GM19324 (cell line): ENCODE data around the gene CDC5L.

Experiments used
- ATAC-seq: cut with Tn5 transposase; IDR thresholded peaks from one replicate; pipeline ENCODE4 v1.9.1; 2021; ENCODE audit warnings: mild to moderate bottlenecking, moderate library complexity; ENCODE audit not compliant: unreplicated experiment, low FRiP score

Gene CDC5L

GRCh38 chr6:44494011-44494501, 106.5 kb downstream of the CDC5L start:
- ATAC-seq, result no peak

- ATAC-seq, result no peak
Measured at GRCh38 chr6:44495036-44495901, 107.8 kb downstream of the CDC5L start.

DNA sequence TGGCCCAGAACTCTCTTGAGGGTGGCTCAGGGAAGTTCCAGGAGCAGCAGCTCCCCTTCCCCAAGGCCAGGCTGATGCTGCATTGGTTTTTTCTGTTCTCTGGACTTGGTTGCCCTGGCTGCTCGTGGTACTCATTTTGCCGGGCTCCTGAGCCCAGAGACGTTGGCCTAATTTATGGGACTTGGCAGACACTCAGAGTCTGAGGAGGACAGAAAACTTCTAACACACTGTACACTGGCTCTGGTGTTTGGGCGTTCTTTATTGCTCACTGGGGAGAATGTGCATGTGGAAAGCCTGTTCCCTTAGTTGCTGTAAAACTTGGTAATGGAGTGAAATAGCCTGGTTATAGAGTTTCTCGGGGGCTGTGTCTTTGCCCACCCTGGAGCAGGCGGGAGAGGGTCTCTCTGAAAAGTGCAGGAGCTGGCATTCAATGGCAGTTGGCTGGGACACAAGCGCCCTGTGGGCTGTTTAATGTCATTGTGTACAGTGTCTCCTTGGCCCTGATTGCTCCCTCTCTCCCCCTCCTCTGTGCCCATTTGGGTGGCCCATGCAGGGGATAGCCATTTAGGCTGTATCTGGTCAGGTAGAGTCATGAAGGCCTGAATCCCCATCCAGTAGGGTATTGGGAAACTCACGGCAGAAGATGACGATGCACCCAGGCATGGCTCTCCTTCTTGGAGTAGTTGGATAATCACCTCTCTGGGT, 109.3 kb downstream of the CDC5L start:
- ATAC-seq, result no peak

DNA sequence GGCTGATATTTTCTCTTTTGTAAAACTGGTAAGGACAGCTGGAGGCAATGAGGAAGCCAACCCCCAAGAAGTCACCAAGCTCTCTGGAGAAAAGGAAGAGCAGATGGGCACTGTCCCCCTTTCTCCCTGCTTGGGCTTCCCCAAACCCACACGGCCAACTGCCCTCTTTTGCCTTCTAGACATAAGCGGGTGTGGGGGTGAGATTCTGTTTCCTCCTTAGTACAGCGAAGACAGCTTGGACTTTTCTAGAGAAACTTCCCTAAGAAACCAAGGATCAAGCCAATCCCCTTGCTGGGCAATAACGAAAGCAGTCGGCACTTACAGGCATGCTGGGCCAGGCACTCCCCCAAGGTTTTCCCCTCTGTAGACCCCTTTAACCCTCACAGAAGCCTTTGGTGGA, 110.3 kb downstream of the CDC5L start:
- no peak for ATAC-seq

GRCh38 chr6:44498436-44498835, 110.9 kb downstream of the CDC5L start:
- no peak for ATAC-seq

GRCh38 chr6:44499609-44500008, 112.1 kb downstream of the CDC5L start:
- ATAC-seq, result no peak
